ENCODE measurements around the gene MORC3. TPM values are rescaled to one million over a fixed set of nuclear protein-coding genes. Genes with fewer than 3 reads are reported as not detected.

Gene MORC3
- total RNA-seq: 27.4 and 75.1 TPM in 2 replicates

GRCh38 chr21:36319767-36320420 is at the start of gene MORC3:
Gene MORC3, plus strand, starts transcription at chr21:36320197. Its CDS starts 68 bp downstream, at chr21:36320265.

GRCh38 chr21:36385233-36386030 is 65.4 kb downstream of the MORC3 start, which contains the start of gene CHAF1B:
Gene CHAF1B, plus strand, starts transcription at chr21:36385392. Its CDS starts 745 bp downstream, at chr21:36386137.

Other genes with a start within 250 kb of the MORC3 start
- gene CBR3, start 185.1 kb upstream of the MORC3 start, total RNA-seq: 4.0 and 22.7 TPM in 2 replicates
- gene DOP1B, start 163.4 kb upstream of the MORC3 start, total RNA-seq: 3.6 and 6.3 TPM in 2 replicates
- gene CHAF1B, start 65.2 kb downstream of the MORC3 start, total RNA-seq: 2.8 and 3.7 TPM in 2 replicates
- gene CLDN14, start 159.9 kb downstream of the MORC3 start, total RNA-seq: 0.65 and 1.0 TPM in 2 replicates

Data from bladder microvascular endothelial cell (primary cell).